Forelimb muscle (tissue), 1 donor: Measurements from ENCODE around the gene FBXL14. TPM values are rescaled to one million over a fixed set of nuclear protein-coding genes. Genes with fewer than 3 reads are reported as not detected.
A peak's percentile ranks its signal among the peaks of the same experiment; 100 is the strongest.

ENCODE experiments used
- DNase-seq: peaks from one replicate; pipeline ENCODE4 v3.0.0-alpha.2; 2013; ENCODE audit warnings: low read depth
- polyA plus RNA-seq: library from polyadenylated mRNA; unstranded; fragments of 120-200 nt; gene quantifications from one replicate; pipeline ENCODE4 v1.2.1, GENCODE V29; 2013; ENCODE audit not compliant: insufficient read length

Gene FBXL14
- polyA plus RNA-seq: 4.5 TPM

- no peak for DNase-seq
Observed at GRCh38 chr12:1594261-1595025, at the start of gene FBXL14. FBXL14 (minus strand) TSS chr12:1594581; CDS start chr12:1594066, 515 bp downstream.

GRCh38 chr12:1643905-1644533 is 49.6 kb upstream of the FBXL14 start:
- no peak for DNase-seq

- no peak for DNase-seq
Observed at GRCh38 chr12:1643043-1643442, 48.7 kb upstream of the FBXL14 start.

- no peak for DNase-seq
Observed at GRCh38 chr12:1642513-1642912, 48.1 kb upstream of the FBXL14 start.

GRCh38 chr12:1640328-1641234 is 46.2 kb upstream of the FBXL14 start:
- DNase-seq: no peak

- DNase-seq: no peak
Observed at GRCh38 chr12:1639538-1639937, 45.2 kb upstream of the FBXL14 start.

GRCh38 chr12:1638203-1638602 is 43.8 kb upstream of the FBXL14 start:
- peak; percentile 63 for DNase-seq

- no peak for DNase-seq
Observed at GRCh38 chr12:1635301-1636095, 41.1 kb upstream of the FBXL14 start.

- DNase-seq: no peak
Observed at GRCh38 chr12:1634590-1635191, 40.3 kb upstream of the FBXL14 start.

GRCh38 chr12:1634149-1634548 is 39.8 kb upstream of the FBXL14 start:
- no peak for DNase-seq

- DNase-seq: no peak
Observed at GRCh38 chr12:1633459-1633858, 39.1 kb upstream of the FBXL14 start.

- no peak for DNase-seq
Observed at GRCh38 chr12:1632702-1633101, 38.3 kb upstream of the FBXL14 start.

- DNase-seq: no peak
Observed at GRCh38 chr12:1630827-1631591, 36.6 kb upstream of the FBXL14 start.

- DNase-seq: no peak
Observed at GRCh38 chr12:1630133-1630826, 35.9 kb upstream of the FBXL14 start.

GRCh38 chr12:1629338-1630132 is 35.2 kb upstream of the FBXL14 start:
- DNase-seq: no peak

GRCh38 chr12:1628666-1629337 is 34.4 kb upstream of the FBXL14 start, which contains the start of gene WNT5B:
WNT5B (plus strand) TSS chr12:1629231; CDS start chr12:1631355, 2,124 bp downstream.
- no peak for DNase-seq

GRCh38 chr12:1622406-1622805 is 28.0 kb upstream of the FBXL14 start:
- DNase-seq: no peak

GRCh38 chr12:1620092-1620491 is 25.7 kb upstream of the FBXL14 start:
- no peak for DNase-seq
